ENCODE results near the gene SRPX2. TPM values are rescaled to one million over a fixed set of nuclear protein-coding genes. Genes with fewer than 3 reads are reported as not detected.

SRPX2 gene
- total and polyA plus RNA-seq, 2 of the 13 experiments (the other 11 are each of a cell fraction or from before 2014, with no cell fraction given), result 1.5 to 6.7 TPM

GRCh38 chrX:100700809-100701208 is 56.8 kb downstream of the SRPX2 start:
- no peak overlapping the region for H3K27ac ChIP-seq (ENCODE audit: extremely low read length, insufficient read depth, low read length)
- no peak overlapping the region for H3K4me2 ChIP-seq (ENCODE audit: low read depth, low read length)
- WGBS (ENCODE audit: low lambda C conversion rate), result 87% methylated on average over 1 of the region's 1 CpG
- DNase-seq (ENCODE audit: low spot score) (no peak), ATAC-seq (no peak), FAIRE-seq (no peak)
- H2AFZ ChIP-seq (ENCODE audit: low read length), result no peak overlapping the region
- in situ Hi-C loops (cut with HindIII; ENCODE audit: extremely low pct_ligation_motif_present, low pct_unique_long_range_greater_than_20kb) (no loop called here), intact Hi-C loops (cut with micrococcal nuclease; ENCODE audit: unreplicated experiment) (no loop called here)
- H3K36me3 ChIP-seq (replicated peaks in 1 of 2; ENCODE audit: control insufficient read depth in 1 of 2, insufficient read depth in 2 of 2, low read length in 2 of 2), result no peaks in the 10 kb centered on the region
- H3K9ac ChIP-seq (ENCODE audit: insufficient read depth, low read depth, low read length), result no peak overlapping the region
- H3K4me3 ChIP-seq (replicated peaks in 1 of 3; ENCODE audit: insufficient read depth in 1 of 3, low read depth in 2 of 3, low read length in 3 of 3), result no peak overlapping the region
- H3K79me2 ChIP-seq (ENCODE audit: insufficient read depth, low read length), result no peaks in the 10 kb centered on the region
- ChIA-PET POLR2A (no interaction called here), CTCF (ENCODE audit: low intra/inter-chr PET ratio, low total read pairs) (no interaction called here)
- BruUV-seq (replicated peaks), result no TSS peak
- no peaks in the 10 kb centered on the region for H3K27me3 ChIP-seq (ENCODE audit: control insufficient read depth in 1 of 2, insufficient read depth in 2 of 2, low read length in 2 of 2)
- no peaks in the 10 kb centered on the region for H3K9me3 ChIP-seq (ENCODE audit: low read length)
- TF ChIP-seq, protein P1, sequence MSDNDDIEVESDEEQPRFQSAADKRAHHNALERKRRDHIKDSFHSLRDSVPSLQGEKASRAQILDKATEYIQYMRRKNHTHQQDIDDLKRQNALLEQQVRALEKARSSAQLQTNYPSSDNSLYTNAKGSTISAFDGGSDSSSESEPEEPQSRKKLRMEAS (IDR thresholded peaks at IDR 0.05), result no peak
- TF ChIP-seq KDM5B (CRISPR knock-in tag; IDR thresholded peaks at IDR 0.05; ENCODE audit: borderline replicate concordance) (no peak), PHF5A (CRISPR knock-in tag; IDR thresholded peaks at IDR 0.05; ENCODE audit: low read depth, unreplicated experiment) (no peak), GMEB1 (CRISPR knock-in tag; IDR thresholded peaks at IDR 0.05; ENCODE audit: borderline replicate concordance) (no peak), HDAC1 (CRISPR knock-in tag; IDR thresholded peaks at IDR 0.05) (no peak), NAIF1 (CRISPR knock-in tag; IDR thresholded peaks at IDR 0.05; ENCODE audit: borderline replicate concordance) (no peak)
- TF ChIP-seq, protein P2, sequence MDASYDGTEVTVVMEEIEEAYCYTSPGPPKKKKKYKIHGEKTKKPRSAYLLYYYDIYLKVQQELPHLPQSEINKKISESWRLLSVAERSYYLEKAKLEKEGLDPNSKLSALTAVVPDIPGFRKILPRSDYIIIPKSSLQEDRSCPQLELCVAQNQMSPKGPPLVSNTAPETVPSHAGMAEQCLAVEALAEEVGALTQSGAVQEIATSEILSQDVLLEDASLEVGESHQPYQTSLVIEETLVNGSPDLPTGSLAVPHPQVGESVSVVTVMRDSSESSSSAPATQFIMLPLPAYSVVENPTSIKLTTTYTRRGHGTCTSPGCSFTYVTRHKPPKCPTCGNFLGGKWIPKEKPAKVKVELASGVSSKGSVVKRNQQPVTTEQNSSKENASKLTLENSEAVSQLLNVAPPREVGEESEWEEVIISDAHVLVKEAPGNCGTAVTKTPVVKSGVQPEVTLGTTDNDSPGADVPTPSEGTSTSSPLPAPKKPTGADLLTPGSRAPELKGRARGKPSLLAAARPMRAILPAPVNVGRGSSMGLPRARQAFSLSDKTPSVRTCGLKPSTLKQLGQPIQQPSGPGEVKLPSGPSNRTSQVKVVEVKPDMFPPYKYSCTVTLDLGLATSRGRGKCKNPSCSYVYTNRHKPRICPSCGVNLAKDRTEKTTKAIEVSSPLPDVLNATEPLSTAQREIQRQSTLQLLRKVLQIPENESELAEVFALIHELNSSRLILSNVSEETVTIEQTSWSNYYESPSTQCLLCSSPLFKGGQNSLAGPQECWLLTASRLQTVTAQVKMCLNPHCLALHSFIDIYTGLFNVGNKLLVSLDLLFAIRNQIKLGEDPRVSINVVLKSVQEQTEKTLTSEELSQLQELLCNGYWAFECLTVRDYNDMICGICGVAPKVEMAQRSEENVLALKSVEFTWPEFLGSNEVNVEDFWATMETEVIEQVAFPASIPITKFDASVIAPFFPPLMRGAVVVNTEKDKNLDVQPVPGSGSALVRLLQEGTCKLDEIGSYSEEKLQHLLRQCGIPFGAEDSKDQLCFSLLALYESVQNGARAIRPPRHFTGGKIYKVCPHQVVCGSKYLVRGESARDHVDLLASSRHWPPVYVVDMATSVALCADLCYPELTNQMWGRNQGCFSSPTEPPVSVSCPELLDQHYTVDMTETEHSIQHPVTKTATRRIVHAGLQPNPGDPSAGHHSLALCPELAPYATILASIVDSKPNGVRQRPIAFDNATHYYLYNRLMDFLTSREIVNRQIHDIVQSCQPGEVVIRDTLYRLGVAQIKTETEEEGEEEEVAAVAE (CRISPR knock-in tag; IDR thresholded peaks at IDR 0.05; ENCODE audit: borderline replicate concordance), result no peak
- no peaks in the 10 kb centered on the region for H4K20me1 ChIP-seq (ENCODE audit: insufficient read depth, low read length)
- no peaks in the 10 kb centered on the region for H3K4me1 ChIP-seq (ENCODE audit: insufficient read depth, low read length)
